COLO668 (cell line): ENCODE measurements around the gene ZNF562.

ENCODE experiments used
- DNase-seq: peaks from one replicate; lab custom pipeline; 2025; ENCODE audit not compliant: unreplicated experiment; lab: John Stamatoyannopoulos, UW

The ZNF562 gene

GRCh38 chr19:9645472-9645871 is 29.4 kb downstream of the ZNF562 start:
- no peak for DNase-seq

- no peak for DNase-seq
Observed at GRCh38 chr19:9644472-9644871, 30.4 kb downstream of the ZNF562 start.

GRCh38 chr19:9641810-9642209 is 33.1 kb downstream of the ZNF562 start:
- DNase-seq, result no peak

GRCh38 chr19:9640956-9641355 is 33.9 kb downstream of the ZNF562 start:
- no peak for DNase-seq

- DNase-seq, result no peak
Observed at GRCh38 chr19:9636018-9636417, 38.9 kb downstream of the ZNF562 start.

GRCh38 chr19:9627856-9628255 is 47.0 kb downstream of the ZNF562 start:
- DNase-seq, result no peak

GRCh38 chr19:9622531-9622930 is 52.4 kb downstream of the ZNF562 start:
- no peak for DNase-seq

- peak; percentile 86 for DNase-seq
Observed at GRCh38 chr19:9621156-9622037, 53.5 kb downstream of the ZNF562 start, which contains the start of gene ZNF561. ZNF561 (minus strand) TSS chr19:9621232; CDS start chr19:9619456, 1,776 bp downstream.

- DNase-seq, result no peak
Observed at GRCh38 chr19:9620842-9621155, 54.1 kb downstream of the ZNF562 start.

- DNase-seq, result no peak
Observed at GRCh38 chr19:9615844-9616243, 59.1 kb downstream of the ZNF562 start.

GRCh38 chr19:9610484-9611113 is 64.3 kb downstream of the ZNF562 start:
- no peak for DNase-seq

- DNase-seq, result no peak
Observed at GRCh38 chr19:9608912-9609311, 66.0 kb downstream of the ZNF562 start.

GRCh38 chr19:9597027-9597426 is 77.9 kb downstream of the ZNF562 start:
- no peak for DNase-seq
